CD14-positive monocyte (primary cell): ENCODE results near the gene MAST4. TPM values are rescaled to one million over a fixed set of nuclear protein-coding genes. Genes with fewer than 3 reads are reported as not detected.

Experiments
- DNase-seq, 3 donors: peaks; one replicate each; pipeline ENCODE4 v3.0.0-alpha.2; 2011 to 2022
- H2AFZ ChIP-seq: 2 replicates; pipeline ENCODE4 v1.6.0; 2012; ENCODE audit warnings: mild to moderate bottlenecking, low read depth, low read length, inconsistent platforms; ENCODE audit not compliant: insufficient read depth, poor library complexity, severe bottlenecking
- H3K27ac ChIP-seq, 2 donors: 1 replicate in 1 of 2; 2 replicates in 1 of 2; pipeline ENCODE4 v1.5.1; 2012 to 2013; ENCODE audit warnings: low read length in 2 of 2, control low read depth in 1 of 2, inconsistent platforms in 1 of 2, low read depth in 1 of 2, mild to moderate bottlenecking in 1 of 2
- H3K27me3 ChIP-seq, 2 donors: one replicate each; pipeline versions ENCODE4 v1.6.0 to v1.6.1; 2011 to 2013; ENCODE audit warnings: low read length in 2 of 2; ENCODE audit not compliant: control insufficient read depth in 2 of 2, insufficient read depth in 2 of 2
- H3K36me3 ChIP-seq, 2 donors: replicated peaks in 1 of 2; 1 replicate in 1 of 2; 2 replicates in 1 of 2; pipeline versions ENCODE4 v1.5.1 to v1.6.1; 2012 to 2013; ENCODE audit warnings: low read length in 2 of 2, control low read depth in 1 of 2, inconsistent platforms in 1 of 2, mild to moderate bottlenecking in 1 of 2; ENCODE audit not compliant: insufficient read depth in 2 of 2, control insufficient read depth in 1 of 2
- H3K4me1 ChIP-seq, 2 donors: 1 replicate in 1 of 2; 2 replicates in 1 of 2; pipeline versions ENCODE4 v1.5.1 to v1.6.1; 2012 to 2013; ENCODE audit warnings: low read length in 2 of 2, control low read depth in 1 of 2, inconsistent platforms in 1 of 2, mild to moderate bottlenecking in 1 of 2, moderate library complexity in 1 of 2; ENCODE audit not compliant: insufficient read depth in 2 of 2, control insufficient read depth in 1 of 2
- H3K4me2 ChIP-seq: replicated peaks from 2 replicates; pipeline ENCODE3; 2012; ENCODE audit warnings: low read length, moderate library complexity, mild to moderate bottlenecking; ENCODE audit not compliant: poor library complexity, severe bottlenecking; ENCODE audit errors: extremely low read depth
- H3K4me3 ChIP-seq, 3 experiments: fragments of 200-600 bp in 1 of 3; sonication (generic) in 1 of 3; replicated peaks in 1 of 3; 1 replicate in 2 of 3; 2 replicates in 1 of 3; pipeline ENCODE4 v1.5.1; 2011 to 2013; ENCODE audit warnings: low read length in 3 of 3, mild to moderate bottlenecking in 3 of 3, control low read depth in 2 of 3, low read depth in 2 of 3, inconsistent platforms in 1 of 3, moderate library complexity in 1 of 3
- H3K79me2 ChIP-seq: 2 replicates; pipeline ENCODE4 v1.6.0; 2012; ENCODE audit warnings: mild to moderate bottlenecking, control low read depth, inconsistent platforms, low read length, moderate library complexity; ENCODE audit not compliant: insufficient read depth
- H3K9ac ChIP-seq: 2 replicates; pipeline ENCODE4 v1.6.0; 2017; ENCODE audit warnings: low read length, mild to moderate bottlenecking; ENCODE audit not compliant: insufficient read depth, poor library complexity, severe bottlenecking
- H3K9me3 ChIP-seq, 2 donors: replicated peaks in 1 of 2; 1 replicate in 1 of 2; 2 replicates in 1 of 2; pipeline versions ENCODE4 v1.5.1 to v1.6.1; 2012 to 2013; ENCODE audit warnings: low read length in 2 of 2, control low read depth in 1 of 2; ENCODE audit not compliant: control insufficient read depth in 1 of 2, insufficient read depth in 1 of 2
- H4K20me1 ChIP-seq: 2 replicates; pipeline ENCODE4 v1.6.0; 2012; ENCODE audit warnings: mild to moderate bottlenecking, low read length, control low read depth, moderate library complexity; ENCODE audit not compliant: insufficient read depth
- H3K27ac Mint-ChIP-seq, 7 donors: one replicate each; pipeline ENCODE4 v1.8.0; 2020; ENCODE audit warnings: mild to moderate bottlenecking in 7 of 7, mixed read lengths in 7 of 7, moderate library complexity in 6 of 7, inconsistent platforms in 2 of 7
- H3K27me3 Mint-ChIP-seq, 3 donors: one replicate each; pipeline ENCODE4 v1.8.0; 2021 to 2022; ENCODE audit warnings: low read depth in 3 of 3, mild to moderate bottlenecking in 3 of 3, mixed read lengths in 3 of 3, moderate library complexity in 3 of 3, inconsistent platforms in 1 of 3
- H3K36me3 Mint-ChIP-seq, 2 donors: one replicate each; pipeline ENCODE4 v1.8.0; 2020; ENCODE audit warnings: mixed read lengths in 2 of 2, inconsistent platforms in 1 of 2, mild to moderate bottlenecking in 1 of 2
- H3K4me1 Mint-ChIP-seq: one replicate; pipeline ENCODE4 v1.8.0; 2020; ENCODE audit warnings: mild to moderate bottlenecking, mixed read lengths
- H3K4me3 Mint-ChIP-seq, 2 donors: one replicate each; pipeline ENCODE4 v1.8.0; 2020; ENCODE audit warnings: mild to moderate bottlenecking in 2 of 2, mixed read lengths in 2 of 2, moderate library complexity in 1 of 2
- H3K9me3 Mint-ChIP-seq, 7 donors: one replicate each; pipeline ENCODE4 v1.8.0; 2020 to 2022; ENCODE audit warnings: mixed read lengths in 7 of 7, mild to moderate bottlenecking in 6 of 7, moderate library complexity in 6 of 7, inconsistent platforms in 2 of 7
- CTCF ChIP-seq: fragments of 200-600 bp; IDR thresholded peaks from one replicate; pipeline ENCODE4 v1.8.0; 2022; ENCODE audit warnings: antibody characterized with exemption, mild to moderate bottlenecking
- WGBS: methylation state at CpG from one replicate; pipeline ENCODE4 v1.1.5; 2013; ENCODE audit warnings: missing lambda C conversion rate; ENCODE audit not compliant: insufficient coverage; 5-methylcytosine and 5-hydroxymethylcytosine counted together
- intact Hi-C, 2 donors: fragments of 100-400 bp; cut with micrococcal nuclease; formaldehyde crosslinking; loops; one replicate each; pipeline versions ENCODE4 v1.15.0 to v1.15.1; 2023
- polyA plus RNA-seq, 3 donors: library from polyadenylated mRNA; depleted of rRNA in 1 of 3; unstranded in 2 of 3; stranded (reverse) in 1 of 3; fragments of 300-500 nt in 2 of 3; fragments of >200 nt in 1 of 3; fragmentation: Illumina TruSeq in 2 of 3; gene quantifications; 1 replicate in 2 of 3; 2 replicates in 1 of 3; pipeline ENCODE4 v1.2.3, GENCODE V29; 2012 to 2021

MAST4 gene
- polyA plus RNA-seq, 3 donors = 0.03 to 0.24 TPM; not detected in 1

- H3K27me3 ChIP-seq = no peaks in the 10 kb centered on the region
- H2AFZ ChIP-seq = no peak overlapping the region
- H3K27ac ChIP-seq = no peak overlapping the region
- H3K36me3 ChIP-seq = no peaks in the 10 kb centered on the region
- H3K4me2 ChIP-seq = no peak overlapping the region
- no peak for DNase-seq
- H3K79me2 ChIP-seq = no peaks in the 10 kb centered on the region
- Mint-ChIP-seq H3K4me1 (no peaks in the 10 kb centered on the region), H3K4me3 (no peak overlapping the region), H3K27ac (no peak overlapping the region), H3K9me3 (no peaks in the 10 kb centered on the region), H3K36me3 (no peaks in the 10 kb centered on the region), H3K27me3 (no peaks in the 10 kb centered on the region)
- WGBS = no CpG with 5 or more reads among the region's 1 CpG
- H3K4me3 ChIP-seq = no peak overlapping the region
- H4K20me1 ChIP-seq = no peaks in the 10 kb centered on the region
- H3K4me1 ChIP-seq = no peaks in the 10 kb centered on the region
- H3K9me3 ChIP-seq = no peaks in the 10 kb centered on the region
- intact Hi-C loops = no loop called here
- no peak overlapping the region for H3K9ac ChIP-seq
- no peak for TF ChIP-seq CTCF
Measured at GRCh38 chr5:67104859-67105258, 508.7 kb downstream of the MAST4 start.

GRCh38 chr5:67105270-67105669, 509.1 kb downstream of the MAST4 start:
- Histone ChIP-seq H3K27ac (no peak overlapping the region), H3K4me1 (no peaks in the 10 kb centered on the region), H4K20me1 (no peaks in the 10 kb centered on the region), H3K27me3 (no peaks in the 10 kb centered on the region), H3K9ac (no peak overlapping the region), H3K36me3 (no peaks in the 10 kb centered on the region), H3K79me2 (no peaks in the 10 kb centered on the region), H3K4me3 (no peak overlapping the region), H2AFZ (no peak overlapping the region), H3K9me3 (no peaks in the 10 kb centered on the region), H3K4me2 (no peak overlapping the region)
- no peaks in the 10 kb centered on the region for H3K36me3 Mint-ChIP-seq
- no peak for DNase-seq
- no peak for TF ChIP-seq CTCF
- no peaks in the 10 kb centered on the region for H3K27me3 Mint-ChIP-seq
- no peaks in the 10 kb centered on the region for H3K4me1 Mint-ChIP-seq
- 100% methylated on average over 2 of the region's 3 CpGs for WGBS
- H3K9me3 Mint-ChIP-seq = no peaks in the 10 kb centered on the region
- no peak overlapping the region for H3K27ac Mint-ChIP-seq
- intact Hi-C loops = no loop called here
- H3K4me3 Mint-ChIP-seq = no peak overlapping the region
